Upper lobe of left lung (tissue), 6 donors: ENCODE results near the gene CDK10. TPM values are rescaled to one million over a fixed set of nuclear protein-coding genes. Genes with fewer than 3 reads are reported as not detected.
"Not testable (repeated sequence)": the region's sequence is repeated elsewhere in the genome, so short reads cannot be mapped to it uniquely, and the experiment has no call there.

Experiments used
- ATAC-seq, 2 donors: fragments of 200-7000 bp; cut with Tn5 transposase; one replicate each; pipeline ENCODE4 v1.9.1; 2022; ENCODE audit warnings: mild to moderate bottlenecking in 2 of 2, moderate library complexity in 2 of 2; ENCODE audit not compliant: low FRiP score in 2 of 2
- DNase-seq, 2 donors: peaks; one replicate each; pipeline ENCODE4 v3.0.0-alpha.2; 2019 to 2020
- H3K27ac ChIP-seq, 4 donors: fragments of 200-600 bp; sonication (generic); one replicate each; pipeline ENCODE4 v1.5.1; 2016 to 2019
- H3K27me3 ChIP-seq, 4 donors: fragments of 200-600 bp; sonication (generic); one replicate each; pipeline ENCODE4 v1.5.1; 2017 to 2019
- H3K36me3 ChIP-seq, 4 donors: fragments of 200-600 bp; sonication (generic); one replicate each; pipeline ENCODE4 v1.5.1; 2016 to 2019
- H3K4me1 ChIP-seq, 4 donors: fragments of 200-600 bp; sonication (generic); one replicate each; pipeline ENCODE4 v1.5.1; 2018 to 2019
- H3K4me3 ChIP-seq, 4 donors: fragments of 200-600 bp; sonication (generic); one replicate each; pipeline ENCODE4 v1.5.1; 2017 to 2019; ENCODE audit warnings: mild to moderate bottlenecking in 2 of 4, moderate library complexity in 1 of 4
- H3K9me3 ChIP-seq, 4 donors: fragments of 200-600 bp; sonication (generic); one replicate each; pipeline ENCODE4 v1.5.1; 2018 to 2019
- CTCF ChIP-seq, 6 experiments: fragments of 450-650 bp in 4 of 6; fragments of 200-600 bp in 2 of 6; sonication (generic) in 2 of 6; IDR thresholded peaks; one replicate each; pipeline ENCODE4 v1.5.1; 2016 to 2019; ENCODE audit warnings: antibody characterized with exemption in 6 of 6
- EP300 ChIP-seq, 4 donors: sonication (generic); formaldehyde crosslinking; IDR thresholded peaks; one replicate each; pipeline ENCODE4 v1.5.1; 2017; ENCODE audit warnings: antibody characterized with exemption in 4 of 4, control low read depth in 2 of 4
- POLR2A ChIP-seq, 4 donors: fragments of 450-650 bp; IDR thresholded peaks; one replicate each; pipeline ENCODE4 v1.5.1; 2016 to 2017; ENCODE audit warnings: antibody characterized with exemption in 4 of 4, mild to moderate bottlenecking in 2 of 4
- POLR2AphosphoS5 ChIP-seq, 2 donors: sonication (generic); formaldehyde crosslinking; IDR thresholded peaks; one replicate each; pipeline ENCODE4 v1.5.1; 2017; ENCODE audit warnings: antibody characterized with exemption in 2 of 2
- WGBS, 2 donors: methylation state at CpG; one replicate each; pipeline ENCODE4 v1.1.5; 2017 to 2018; 5-methylcytosine and 5-hydroxymethylcytosine counted together
- total RNA-seq, 6 donors: library from RNA; depleted of rRNA in 4 of 6; stranded (reverse); fragments of >200 nt in 4 of 6; gene quantifications; one replicate each; pipeline versions ENCODE4 v1.1.0 to v1.2.1, GENCODE V29; 2016 to 2021
- donor health status: DM: no; HTN: no; CAD: no; lungs with moderate emphysema.
- donor health status: DM: no; HTN: yes; CAD: no; lungs with severe emphysema.

CDK10 gene
- total RNA-seq, 6 donors from 2014 or later = 38.4 to 197 (median 85.3) TPM

GRCh38 chr16:89669755-89670154 lies 16.7 kb upstream of the CDK10 start:
- Histone ChIP-seq H3K4me3 (no peak overlapping the region), H3K4me1 (peaks cover 0 to 15% (median 2%) of the 10 kb centered on the region in 4 donors), H3K27me3 (no peaks in the 10 kb centered on the region), H3K36me3 (no peaks in the 10 kb centered on the region), H3K9me3 (no peaks in the 10 kb centered on the region), H3K27ac (no peak overlapping the region)
- WGBS, 2 donors = 80 to 88% methylated on average over 2 to 13 of the region's 13 CpGs
- TF ChIP-seq POLR2AphosphoS5 (IDR thresholded peaks at IDR 0.05) (no peak), POLR2A (IDR thresholded peaks at IDR 0.05) (no peak), CTCF (IDR thresholded peaks at IDR 0.05) (no peak), EP300 (IDR thresholded peaks at IDR 0.05) (no peak)
- ATAC-seq = no peak
- DNase-seq = no peak

- ATAC-seq = no peak
- no peaks in the 10 kb centered on the region for H3K36me3 ChIP-seq
Measured at GRCh38 chr16:89670496-89671431, 15.7 kb upstream of the CDK10 start.

GRCh38 chr16:89671565-89671964 lies 14.9 kb upstream of the CDK10 start:
- H3K4me3 ChIP-seq, DNase-seq, H3K36me3 ChIP-seq, H3K27ac ChIP-seq, ATAC-seq, H3K9me3 ChIP-seq, H3K27me3 ChIP-seq: not testable (repeated sequence)
- peaks cover 0 to 15% (median 2%) of the 10 kb centered on the region in 4 donors for H3K4me1 ChIP-seq
- whole genome bisulfite sequencing, 2 donors = 87 to 93% methylated on average over 4 of the region's 4 CpGs

More at GRCh38 chr16:89670496-89671431, 15.7 kb upstream of the CDK10 start:
- Histone ChIP-seq H3K27ac (no peak overlapping the region), H3K9me3 (no peaks in the 10 kb centered on the region), H3K27me3 (no peaks in the 10 kb centered on the region), H3K4me3 (no peak overlapping the region), H3K4me1 (peaks cover 0 to 15% (median 2%) of the 10 kb centered on the region in 4 donors)
- DNase-seq = no peak
- TF ChIP-seq POLR2A (IDR thresholded peaks at IDR 0.05) (no peak), POLR2AphosphoS5 (IDR thresholded peaks at IDR 0.05) (no peak), CTCF (IDR thresholded peaks at IDR 0.05) (no peak), EP300 (IDR thresholded peaks at IDR 0.05) (no peak)
- WGBS, 2 donors = 84 to 91% methylated on average over 9 to 10 of the region's 10 CpGs

GRCh38 chr16:89672177-89672941 lies 14.1 kb upstream of the CDK10 start:
- DNase-seq = no peak
- Histone ChIP-seq H3K36me3 (no peaks in the 10 kb centered on the region), H3K27me3 (no peaks in the 10 kb centered on the region), H3K4me1 (peaks cover 0 to 15% (median 2%) of the 10 kb centered on the region in 4 donors), H3K27ac (peak overlapping the region; percentile 48 to 74 (median 68)), H3K4me3 (no peak overlapping the region), H3K9me3 (no peaks in the 10 kb centered on the region)
- ATAC-seq = no peak
- 73 to 75% methylated on average over 16 of the region's 16 CpGs for WGBS, 2 donors
- TF ChIP-seq EP300 (IDR thresholded peaks at IDR 0.05) = no peak
- peak in 1 of 2 donors; percentile 3 for TF ChIP-seq POLR2AphosphoS5 (IDR thresholded peaks at IDR 0.05)

DNA sequence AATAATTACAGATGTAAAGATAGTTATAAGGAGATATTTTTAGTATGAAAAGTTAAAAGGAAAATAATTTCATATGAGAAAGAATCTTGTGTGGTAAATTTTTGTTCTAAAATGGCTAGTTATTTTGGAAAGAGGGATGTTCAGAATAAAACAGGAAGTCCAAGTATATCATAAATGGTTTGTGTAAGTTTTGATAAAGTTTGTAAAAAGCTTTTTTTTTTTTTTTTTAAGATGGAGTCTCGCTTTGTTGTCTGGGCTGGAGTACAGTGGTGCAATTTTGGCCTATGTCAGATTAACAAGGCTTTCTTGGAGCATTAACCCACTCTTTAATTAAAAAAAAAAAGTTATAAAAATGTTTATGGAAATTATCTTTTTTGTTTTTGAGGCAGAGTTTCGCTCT lies 8.2 kb upstream of the CDK10 start:
- no peak for DNase-seq
- H3K36me3 ChIP-seq = no peaks in the 10 kb centered on the region
- H3K27ac ChIP-seq = no peak overlapping the region
- TF ChIP-seq CTCF (IDR thresholded peaks at IDR 0.05) (no peak), POLR2A (IDR thresholded peaks at IDR 0.05) (no peak), POLR2AphosphoS5 (IDR thresholded peaks at IDR 0.05) (no peak), EP300 (IDR thresholded peaks at IDR 0.05) (no peak)
- no peak overlapping the region for H3K4me3 ChIP-seq
- H3K4me1 ChIP-seq = no peaks in the 10 kb centered on the region
- H3K9me3 ChIP-seq = peaks cover 0 to 4% (median 0%) of the 10 kb centered on the region in 4 donors
- no peak for ATAC-seq
- 96 to 98% methylated on average over 2 of the region's 2 CpGs for WGBS, 2 donors
- no peaks in the 10 kb centered on the region for H3K27me3 ChIP-seq
